ENCODE measurements around the gene TOMM40.
A peak's percentile ranks its signal among the peaks of the same experiment; 100 is the strongest.
"Not testable (repeated sequence)": the region's sequence is repeated elsewhere in the genome, so short reads cannot be mapped to it uniquely, and the experiment has no call there.

The TOMM40 gene

GRCh38 chr19:44871809-44872208, 19.2 kb upstream of the TOMM40 start:
- DNase-seq (ENCODE audit: low spot score): no peak

- no peak for DNase-seq (ENCODE audit: low spot score)
Measured at GRCh38 chr19:44872661-44873060, 18.4 kb upstream of the TOMM40 start.

GRCh38 chr19:44874317-44874716, 16.7 kb upstream of the TOMM40 start:
- DNase-seq (ENCODE audit: low spot score): no peak

GRCh38 chr19:44875666-44876451, 15.2 kb upstream of the TOMM40 start:
- DNase-seq (ENCODE audit: low spot score): peak; percentile 89

- DNase-seq (ENCODE audit: low spot score): no peak
Measured at GRCh38 chr19:44876930-44877535, 14.0 kb upstream of the TOMM40 start.

- no peak for DNase-seq (ENCODE audit: low spot score)
Measured at GRCh38 chr19:44878120-44878865, 12.8 kb upstream of the TOMM40 start.

GRCh38 chr19:44879309-44880065, 11.6 kb upstream of the TOMM40 start:
- no peak for DNase-seq (ENCODE audit: low spot score)

GRCh38 chr19:44882063-44882462, 9.0 kb upstream of the TOMM40 start:
- no peak for DNase-seq (ENCODE audit: low spot score)

- not testable (repeated sequence) for DNase-seq (ENCODE audit: low spot score)
Measured at GRCh38 chr19:44882619-44883397, 8.2 kb upstream of the TOMM40 start.

- DNase-seq (ENCODE audit: low spot score): no peak
Measured at GRCh38 chr19:44883922-44884321, 7.1 kb upstream of the TOMM40 start.

GRCh38 chr19:44884566-44884965, 6.5 kb upstream of the TOMM40 start:
- DNase-seq (ENCODE audit: low spot score): no peak

- DNase-seq (ENCODE audit: low spot score): no peak
Measured at GRCh38 chr19:44886141-44886540, 4.9 kb upstream of the TOMM40 start.

GRCh38 chr19:44887648-44888047, 3.4 kb upstream of the TOMM40 start:
- DNase-seq (ENCODE audit: low spot score): no peak

GRCh38 chr19:44888335-44888734, 2.7 kb upstream of the TOMM40 start:
- not testable (repeated sequence) for DNase-seq (ENCODE audit: low spot score)

- DNase-seq (ENCODE audit: low spot score): no peak
Measured at GRCh38 chr19:44889830-44890365, 1.2 kb upstream of the TOMM40 start.

- peak; percentile 100 for DNase-seq (ENCODE audit: low spot score)
Measured at GRCh38 chr19:44890366-44891015, 563 bp upstream of the TOMM40 start.

- no peak for DNase-seq (ENCODE audit: low spot score)
Measured at GRCh38 chr19:44892932-44893331, 1.9 kb downstream of the TOMM40 start.

- no peak for DNase-seq (ENCODE audit: low spot score)
Measured at GRCh38 chr19:44893332-44894051, 2.4 kb downstream of the TOMM40 start.

GRCh38 chr19:44894052-44894400, 3.0 kb downstream of the TOMM40 start:
- DNase-seq (ENCODE audit: low spot score): no peak

GRCh38 chr19:44894946-44895345, 3.9 kb downstream of the TOMM40 start:
- no peak for DNase-seq (ENCODE audit: low spot score)

Data from SW480 (cell line).